GM18526 (cell line): Measurements from ENCODE around the gene SBF2.

Source experiments
- POLR2A ChIP-seq: IDR thresholded peaks from 3 replicates; pipeline ENCODE4 v1.6.1; 2011; ENCODE audit not compliant: insufficient read length; ENCODE audit errors: extremely low read depth

SBF2 gene

DNA sequence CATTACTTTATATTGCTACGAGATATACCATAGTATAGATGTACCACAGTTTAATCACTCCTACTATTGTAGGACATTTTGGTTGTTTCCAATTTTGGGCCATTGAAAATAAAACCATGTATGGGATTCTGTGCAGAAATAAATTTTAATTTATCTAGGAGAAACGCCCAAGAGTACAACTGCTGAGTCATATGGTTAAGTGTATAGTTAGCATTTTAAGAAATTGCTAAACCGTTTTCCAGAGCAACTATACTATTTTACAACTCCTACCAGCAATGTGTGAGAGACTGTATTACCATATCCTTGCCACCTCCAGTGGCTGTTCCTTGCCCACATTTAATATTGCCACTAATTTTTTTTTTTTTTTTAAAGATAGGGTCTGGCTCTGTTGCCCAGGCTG lies 163.1 kb downstream of the SBF2 start:
- no peak for TF ChIP-seq POLR2A

DNA sequence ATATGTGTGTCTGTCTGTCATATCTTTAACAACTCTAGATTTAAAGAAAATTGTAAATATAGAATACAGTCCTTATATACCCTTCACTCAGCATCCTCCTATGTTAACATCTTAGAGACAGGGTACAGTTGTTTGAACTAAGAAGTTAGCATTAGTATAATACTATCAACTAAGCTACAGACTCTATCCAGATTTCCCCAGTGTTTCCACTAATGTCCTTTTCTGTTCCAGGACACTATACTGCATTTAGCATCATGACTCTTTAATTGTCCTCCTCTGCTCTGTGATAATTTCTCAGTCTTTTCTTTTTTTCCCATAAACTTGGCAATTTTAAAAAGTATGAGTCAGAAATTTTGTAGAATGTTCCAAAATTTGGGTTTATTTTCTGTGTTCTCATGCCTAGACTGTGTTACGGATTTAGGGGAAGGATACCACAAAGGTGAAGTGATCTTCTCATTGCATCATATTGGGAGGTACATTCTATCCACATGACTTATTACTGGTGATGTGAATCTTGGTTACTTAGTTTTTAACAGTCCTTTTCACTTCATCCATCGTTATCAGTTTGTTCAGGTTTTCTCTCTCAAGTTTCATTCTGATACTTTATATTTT lies 168.4 kb downstream of the SBF2 start:
- no peak for TF ChIP-seq POLR2A

- TF ChIP-seq POLR2A = no peak
These were observed 171.5 kb downstream of the SBF2 start for GRCh38 chr11:10122326-10123197.

DNA sequence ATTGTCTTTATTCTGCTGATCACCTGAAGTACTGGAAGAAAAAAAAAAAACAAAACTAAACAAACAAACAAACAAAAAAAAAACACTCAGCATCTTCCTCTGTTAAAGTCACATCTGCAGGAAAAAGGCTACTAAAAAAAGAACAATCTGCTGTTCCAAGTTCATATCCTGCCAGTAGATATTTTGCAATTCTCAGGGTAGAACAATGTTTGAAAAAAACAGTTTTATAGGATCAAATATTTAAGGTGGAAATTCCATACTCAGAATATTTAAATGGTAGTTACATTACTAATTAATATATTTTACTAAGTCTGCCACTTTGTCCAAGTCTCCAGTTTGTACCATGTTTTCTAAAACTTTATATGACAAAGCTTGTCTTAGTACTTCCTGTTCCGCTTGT lies 175.2 kb downstream of the SBF2 start:
- TF ChIP-seq POLR2A = no peak

DNA sequence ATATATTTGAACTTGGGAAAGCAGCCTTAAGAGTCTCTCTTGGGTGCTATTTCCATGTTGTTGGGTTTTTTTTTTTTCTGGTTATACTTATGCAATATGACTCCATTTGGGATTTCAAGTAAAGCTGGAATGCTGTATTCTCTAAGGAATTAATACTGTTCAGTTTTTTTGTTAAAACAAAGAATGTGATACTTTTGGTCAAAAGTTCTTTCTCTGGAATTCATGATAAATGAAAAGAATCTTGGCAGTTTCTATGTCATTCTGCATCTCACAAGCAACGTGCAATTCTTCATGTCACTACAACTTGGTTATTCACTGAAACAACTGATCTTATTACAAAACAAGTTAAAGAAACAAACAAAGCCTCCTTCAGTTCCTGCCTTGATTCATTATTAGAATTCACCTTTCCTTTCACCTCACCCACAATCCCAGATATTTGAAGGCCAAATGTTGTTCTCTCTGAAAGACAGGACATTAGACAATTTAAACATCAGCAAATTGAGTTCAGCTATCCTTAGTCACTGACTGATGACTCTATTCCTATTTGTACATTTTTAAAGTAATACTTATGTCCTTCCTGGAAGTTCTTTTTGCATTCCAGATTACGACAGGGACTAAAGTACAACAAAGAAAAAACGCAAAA lies 176.2 kb downstream of the SBF2 start:
- TF ChIP-seq POLR2A = no peak

DNA sequence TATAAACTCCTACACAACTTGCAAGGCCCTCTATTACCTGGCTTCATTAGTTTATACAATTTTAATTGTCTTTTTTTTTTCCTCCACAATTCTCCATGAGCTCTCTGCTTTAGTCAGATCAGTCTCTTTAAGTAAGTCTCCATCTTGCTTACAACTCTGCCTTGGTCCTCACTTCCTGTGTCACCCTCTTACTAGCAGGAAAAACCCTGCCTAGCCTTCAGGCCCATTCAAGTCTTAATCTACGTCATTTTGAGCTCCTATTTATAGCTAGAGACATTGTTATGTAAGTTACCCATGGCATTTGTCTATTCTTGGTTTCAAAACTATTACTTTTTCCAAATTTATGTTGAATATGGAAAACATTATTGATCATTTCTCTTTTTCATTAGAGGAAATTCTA lies 177.4 kb downstream of the SBF2 start:
- no peak for TF ChIP-seq POLR2A

- TF ChIP-seq POLR2A = no peak
These were observed 179.2 kb downstream of the SBF2 start for GRCh38 chr11:10114593-10115404.

DNA sequence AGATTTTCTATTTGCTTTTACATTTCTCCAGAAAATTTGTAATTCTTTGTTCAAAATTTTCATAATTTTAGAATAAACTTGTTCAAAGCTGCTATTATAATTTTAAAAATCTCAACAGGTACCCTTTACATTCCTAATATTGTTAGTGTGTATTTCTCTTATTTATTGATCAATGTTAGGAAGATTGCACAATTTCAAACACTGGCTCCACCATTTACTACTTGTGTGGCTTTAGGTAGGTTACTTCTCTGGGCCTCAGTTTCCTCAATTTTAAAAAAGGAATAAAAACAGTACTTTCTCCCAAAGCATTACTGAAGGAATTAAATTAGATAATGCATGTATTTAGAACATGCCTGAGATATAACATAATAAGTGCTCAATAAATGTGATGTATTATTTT lies 180.2 kb downstream of the SBF2 start:
- no peak for TF ChIP-seq POLR2A

- no peak for TF ChIP-seq POLR2A
These were observed 184.2 kb downstream of the SBF2 start for GRCh38 chr11:10109806-10110205.

- no peak for TF ChIP-seq POLR2A
These were observed 184.9 kb downstream of the SBF2 start for GRCh38 chr11:10108915-10109680.

DNA sequence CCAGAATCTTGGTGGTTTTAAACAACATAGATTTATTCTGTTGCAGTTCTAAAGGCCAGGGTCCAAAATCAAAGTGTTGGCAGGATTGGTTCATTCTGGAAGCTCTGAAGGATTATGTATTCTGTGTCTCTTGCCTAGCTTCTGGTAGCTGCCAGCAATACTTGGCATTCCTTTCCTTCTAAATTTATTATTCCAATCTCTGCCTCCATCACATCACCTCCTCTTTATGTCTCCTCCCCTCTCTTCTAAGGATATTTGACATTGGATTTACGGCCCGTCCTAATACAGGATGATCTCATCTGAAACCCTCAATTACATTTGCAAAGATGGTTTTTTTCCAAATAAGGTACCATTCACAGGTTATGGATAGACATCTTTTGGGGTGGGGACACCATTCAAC lies 186.5 kb downstream of the SBF2 start:
- TF ChIP-seq POLR2A = no peak

- TF ChIP-seq POLR2A = no peak
These were observed 196.4 kb downstream of the SBF2 start for GRCh38 chr11:10097615-10098014.

GRCh38 chr11:10096987-10097386 lies 197.0 kb downstream of the SBF2 start:
- TF ChIP-seq POLR2A = no peak

- TF ChIP-seq POLR2A = no peak
These were observed 198.4 kb downstream of the SBF2 start for GRCh38 chr11:10095412-10096208.

GRCh38 chr11:10092426-10092825 lies 201.6 kb downstream of the SBF2 start:
- TF ChIP-seq POLR2A = no peak
